Gastrocnemius medialis (tissue), 4 donors: ENCODE measurements around the gene MELTF.

ENCODE experiments used
- POLR2A ChIP-seq, 2 donors: fragments of 450-650 bp; IDR thresholded peaks; one replicate each; pipeline ENCODE4 v1.6.1; 2017; ENCODE audit warnings: antibody characterized with exemption in 2 of 2, mild to moderate bottlenecking in 2 of 2, moderate library complexity in 2 of 2
- TF ChIP-seq, protein P1 (sequence below), 5 experiments: fragments of 450-650 bp in 3 of 5; fragments of 200-600 bp in 2 of 5; sonication (generic) in 2 of 5; IDR thresholded peaks in 4 of 5; conservative IDR thresholded peaks in 1 of 5; 1 replicate in 4 of 5; 2 replicates in 1 of 5; pipeline ENCODE4 v1.5.1; 2016 to 2019; ENCODE audit warnings: antibody characterized with exemption in 5 of 5, mild to moderate bottlenecking in 3 of 5, moderate library complexity in 3 of 5

- TF ChIP-seq, protein P1, sequence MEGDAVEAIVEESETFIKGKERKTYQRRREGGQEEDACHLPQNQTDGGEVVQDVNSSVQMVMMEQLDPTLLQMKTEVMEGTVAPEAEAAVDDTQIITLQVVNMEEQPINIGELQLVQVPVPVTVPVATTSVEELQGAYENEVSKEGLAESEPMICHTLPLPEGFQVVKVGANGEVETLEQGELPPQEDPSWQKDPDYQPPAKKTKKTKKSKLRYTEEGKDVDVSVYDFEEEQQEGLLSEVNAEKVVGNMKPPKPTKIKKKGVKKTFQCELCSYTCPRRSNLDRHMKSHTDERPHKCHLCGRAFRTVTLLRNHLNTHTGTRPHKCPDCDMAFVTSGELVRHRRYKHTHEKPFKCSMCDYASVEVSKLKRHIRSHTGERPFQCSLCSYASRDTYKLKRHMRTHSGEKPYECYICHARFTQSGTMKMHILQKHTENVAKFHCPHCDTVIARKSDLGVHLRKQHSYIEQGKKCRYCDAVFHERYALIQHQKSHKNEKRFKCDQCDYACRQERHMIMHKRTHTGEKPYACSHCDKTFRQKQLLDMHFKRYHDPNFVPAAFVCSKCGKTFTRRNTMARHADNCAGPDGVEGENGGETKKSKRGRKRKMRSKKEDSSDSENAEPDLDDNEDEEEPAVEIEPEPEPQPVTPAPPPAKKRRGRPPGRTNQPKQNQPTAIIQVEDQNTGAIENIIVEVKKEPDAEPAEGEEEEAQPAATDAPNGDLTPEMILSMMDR (IDR thresholded peaks at IDR 0.05 in 4 of 5, conservative IDR thresholded peaks at IDR 0.05 in 1 of 5) = no peak
- TF ChIP-seq POLR2A (IDR thresholded peaks at IDR 0.05) = no peak
Observed at GRCh38 chr3:196987022-196987421, 42.6 kb downstream of the MELTF start.
